ENCODE data around the gene HFM1.
"Not testable (repeated sequence)": the region's sequence is repeated elsewhere in the genome, so short reads cannot be mapped to it uniquely, and the experiment has no call there.

Gene HFM1, protein sequence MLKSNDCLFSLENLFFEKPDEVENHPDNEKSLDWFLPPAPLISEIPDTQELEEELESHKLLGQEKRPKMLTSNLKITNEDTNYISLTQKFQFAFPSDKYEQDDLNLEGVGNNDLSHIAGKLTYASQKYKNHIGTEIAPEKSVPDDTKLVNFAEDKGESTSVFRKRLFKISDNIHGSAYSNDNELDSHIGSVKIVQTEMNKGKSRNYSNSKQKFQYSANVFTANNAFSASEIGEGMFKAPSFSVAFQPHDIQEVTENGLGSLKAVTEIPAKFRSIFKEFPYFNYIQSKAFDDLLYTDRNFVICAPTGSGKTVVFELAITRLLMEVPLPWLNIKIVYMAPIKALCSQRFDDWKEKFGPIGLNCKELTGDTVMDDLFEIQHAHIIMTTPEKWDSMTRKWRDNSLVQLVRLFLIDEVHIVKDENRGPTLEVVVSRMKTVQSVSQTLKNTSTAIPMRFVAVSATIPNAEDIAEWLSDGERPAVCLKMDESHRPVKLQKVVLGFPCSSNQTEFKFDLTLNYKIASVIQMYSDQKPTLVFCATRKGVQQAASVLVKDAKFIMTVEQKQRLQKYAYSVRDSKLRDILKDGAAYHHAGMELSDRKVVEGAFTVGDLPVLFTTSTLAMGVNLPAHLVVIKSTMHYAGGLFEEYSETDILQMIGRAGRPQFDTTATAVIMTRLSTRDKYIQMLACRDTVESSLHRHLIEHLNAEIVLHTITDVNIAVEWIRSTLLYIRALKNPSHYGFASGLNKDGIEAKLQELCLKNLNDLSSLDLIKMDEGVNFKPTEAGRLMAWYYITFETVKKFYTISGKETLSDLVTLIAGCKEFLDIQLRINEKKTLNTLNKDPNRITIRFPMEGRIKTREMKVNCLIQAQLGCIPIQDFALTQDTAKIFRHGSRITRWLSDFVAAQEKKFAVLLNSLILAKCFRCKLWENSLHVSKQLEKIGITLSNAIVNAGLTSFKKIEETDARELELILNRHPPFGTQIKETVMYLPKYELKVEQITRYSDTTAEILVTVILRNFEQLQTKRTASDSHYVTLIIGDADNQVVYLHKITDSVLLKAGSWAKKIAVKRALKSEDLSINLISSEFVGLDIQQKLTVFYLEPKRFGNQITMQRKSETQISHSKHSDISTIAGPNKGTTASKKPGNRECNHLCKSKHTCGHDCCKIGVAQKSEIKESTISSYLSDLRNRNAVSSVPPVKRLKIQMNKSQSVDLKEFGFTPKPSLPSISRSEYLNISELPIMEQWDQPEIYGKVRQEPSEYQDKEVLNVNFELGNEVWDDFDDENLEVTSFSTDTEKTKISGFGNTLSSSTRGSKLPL (N-terminal part only)

DNA sequence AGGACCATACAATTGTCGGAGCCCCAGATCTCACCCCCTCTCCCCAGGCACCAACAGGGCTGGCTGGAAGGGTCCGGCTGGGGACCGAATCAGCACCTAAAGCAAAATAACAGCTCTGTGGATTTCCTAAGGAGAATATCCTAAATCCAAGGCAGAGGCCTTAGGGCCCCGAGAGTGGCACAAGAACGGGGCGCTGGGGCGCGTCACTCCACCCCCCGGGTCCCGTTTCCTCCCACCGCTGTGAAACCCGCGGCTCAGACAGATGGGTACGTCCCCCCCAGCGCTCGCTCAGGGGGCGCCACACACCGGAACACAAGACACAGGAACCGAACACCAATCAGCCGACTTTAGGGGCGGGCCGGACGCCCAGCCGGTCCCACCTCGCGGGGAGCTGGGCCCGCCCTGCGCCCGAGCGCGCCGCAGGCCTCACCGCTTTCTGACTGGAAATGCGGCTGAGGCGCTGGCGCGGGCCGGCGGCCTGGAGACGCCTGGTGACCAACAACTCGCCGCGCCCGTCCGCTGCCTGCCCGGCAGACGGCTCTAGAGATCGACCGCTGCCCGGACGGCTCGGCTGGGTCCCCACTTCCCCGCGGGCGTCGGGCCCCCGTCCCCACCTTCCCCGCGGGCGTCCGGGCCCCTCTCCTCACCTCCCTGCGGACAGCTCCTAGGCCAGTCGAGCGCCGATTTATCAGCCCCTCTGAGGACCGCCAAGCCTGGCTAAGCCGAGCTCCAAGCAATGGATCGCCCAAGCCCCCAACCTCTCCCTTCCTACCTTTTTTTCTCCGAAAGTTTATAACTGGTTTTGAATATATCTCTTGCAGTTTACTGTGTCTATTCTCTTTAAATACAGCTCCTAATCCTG is at the start of gene HFM1:
HFM1 (minus strand) TSS at position 687 of the 862 bp plus-strand sequence. CDS start 3,755 bp downstream, outside the sequence.
- DNase-seq (ENCODE audit: low spot score) = peak; percentile 15

DNA sequence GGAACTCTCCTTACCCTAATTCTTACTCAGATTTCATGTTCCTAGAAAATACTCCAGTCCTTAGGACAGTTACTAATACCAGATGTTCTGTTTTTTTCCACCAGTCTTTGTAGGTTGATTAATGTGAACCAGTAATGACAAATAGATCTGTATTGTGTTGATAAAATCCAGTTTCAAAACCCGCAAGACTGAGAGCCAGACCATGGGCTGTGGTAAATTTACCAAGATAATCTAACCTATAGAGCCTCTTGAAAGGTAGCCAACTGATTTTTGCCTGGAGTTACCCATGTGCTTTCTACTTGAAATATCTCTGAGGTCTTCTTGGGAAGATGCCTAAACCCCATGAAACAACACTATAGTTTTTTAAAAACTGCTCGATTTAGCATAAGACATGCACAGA is 49.5 kb upstream of the HFM1 start:
- no peak for DNase-seq (ENCODE audit: low spot score)

DNA sequence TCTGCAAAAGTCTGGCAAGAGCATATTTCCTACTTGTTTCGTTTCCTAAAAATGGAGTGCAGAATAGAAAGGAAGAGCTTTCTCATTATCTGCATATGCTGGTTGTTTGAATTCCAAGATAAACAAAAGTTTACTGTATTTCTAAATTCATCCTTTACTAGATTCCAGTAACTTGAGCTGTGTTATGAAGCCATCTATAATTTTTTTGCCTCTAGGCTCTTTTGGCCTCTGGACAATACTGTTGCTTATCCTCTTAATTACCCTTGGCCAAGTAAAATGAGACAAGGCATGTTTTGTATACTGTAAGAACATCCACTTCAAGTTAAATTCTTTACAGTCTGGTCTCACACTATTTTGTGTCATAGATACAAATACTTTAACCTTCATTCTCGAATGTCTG is 45.6 kb upstream of the HFM1 start:
- peak; percentile 70 for DNase-seq (ENCODE audit: low spot score)

DNA sequence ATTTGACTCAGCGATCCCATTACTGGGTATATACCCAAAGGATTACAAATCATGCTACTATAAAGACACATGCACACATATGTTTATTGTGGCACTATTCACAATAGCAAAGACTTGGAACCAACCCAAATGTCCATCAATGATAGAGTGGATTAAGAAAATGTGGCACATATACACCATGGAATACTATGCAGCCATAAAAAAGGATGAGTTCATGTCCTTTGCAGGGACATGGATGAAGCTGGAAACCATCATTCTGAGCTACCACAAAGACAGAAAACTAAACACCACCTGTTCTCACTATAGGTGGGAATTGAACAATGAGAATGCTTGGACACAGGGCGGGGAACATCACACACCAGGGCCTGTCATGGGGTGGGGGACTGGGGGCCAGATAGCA is 43.1 kb upstream of the HFM1 start:
- DNase-seq (ENCODE audit: low spot score) = not testable (repeated sequence)

DNA sequence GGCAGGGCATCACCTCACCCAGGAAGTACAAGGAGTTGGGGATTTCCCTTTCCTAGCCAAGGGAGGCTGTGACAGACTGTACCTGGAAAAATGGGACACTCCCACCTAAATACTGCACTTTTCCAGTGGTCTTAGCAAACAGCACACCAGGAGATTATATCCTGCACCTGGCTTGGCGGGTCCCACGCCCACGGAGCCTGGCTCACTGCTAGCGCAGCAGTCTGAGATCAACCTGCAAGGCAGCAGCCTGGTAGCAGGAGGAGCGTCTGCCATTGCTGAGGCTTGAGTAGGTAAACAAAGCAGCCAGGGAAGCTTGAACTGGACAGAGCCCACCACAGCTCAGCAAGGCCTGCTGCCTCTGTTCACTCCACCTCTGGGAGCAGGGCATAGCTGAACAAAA is 37.3 kb upstream of the HFM1 start:
- not testable (repeated sequence) for DNase-seq (ENCODE audit: low spot score)

DNA sequence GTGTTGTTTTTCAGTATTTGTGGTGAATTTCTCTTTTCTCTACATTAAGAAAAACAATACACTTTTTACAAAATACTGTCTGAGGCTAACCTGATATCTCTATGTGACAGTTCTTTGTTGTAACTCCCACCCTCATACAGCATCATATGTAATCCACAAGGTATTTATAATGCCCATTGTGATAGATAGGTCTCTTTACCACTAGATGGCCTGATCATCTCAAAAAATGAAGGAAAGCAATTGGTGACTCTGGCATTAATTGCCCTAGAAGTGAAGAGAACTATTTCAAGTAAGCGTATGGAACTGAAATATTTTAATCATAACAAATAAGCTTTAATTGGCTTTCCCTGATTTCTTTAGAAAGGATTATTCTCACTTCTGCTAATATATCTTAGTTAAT is 36.2 kb upstream of the HFM1 start:
- peak; percentile 33 for DNase-seq (ENCODE audit: low spot score)

DNA sequence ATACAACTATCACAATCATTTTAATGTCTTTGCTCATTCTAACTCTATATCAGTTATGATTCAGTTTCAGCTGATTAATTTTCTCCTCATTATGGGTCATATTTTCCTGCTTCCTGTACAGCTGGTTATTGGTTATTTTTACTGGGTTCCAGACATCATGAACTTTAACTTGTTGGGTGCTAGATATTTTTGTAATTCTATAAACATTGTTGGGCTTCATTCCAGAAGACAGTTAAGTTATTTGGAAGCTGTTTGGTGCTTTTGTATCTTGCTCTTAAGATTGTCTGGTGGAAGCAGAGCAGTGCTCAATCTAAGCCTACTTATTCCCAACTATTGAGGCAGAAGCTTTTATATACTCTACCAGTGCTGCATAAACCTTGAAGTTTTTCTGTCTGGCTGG is 34.4 kb upstream of the HFM1 start:
- DNase-seq (ENCODE audit: low spot score) = no peak

DNA sequence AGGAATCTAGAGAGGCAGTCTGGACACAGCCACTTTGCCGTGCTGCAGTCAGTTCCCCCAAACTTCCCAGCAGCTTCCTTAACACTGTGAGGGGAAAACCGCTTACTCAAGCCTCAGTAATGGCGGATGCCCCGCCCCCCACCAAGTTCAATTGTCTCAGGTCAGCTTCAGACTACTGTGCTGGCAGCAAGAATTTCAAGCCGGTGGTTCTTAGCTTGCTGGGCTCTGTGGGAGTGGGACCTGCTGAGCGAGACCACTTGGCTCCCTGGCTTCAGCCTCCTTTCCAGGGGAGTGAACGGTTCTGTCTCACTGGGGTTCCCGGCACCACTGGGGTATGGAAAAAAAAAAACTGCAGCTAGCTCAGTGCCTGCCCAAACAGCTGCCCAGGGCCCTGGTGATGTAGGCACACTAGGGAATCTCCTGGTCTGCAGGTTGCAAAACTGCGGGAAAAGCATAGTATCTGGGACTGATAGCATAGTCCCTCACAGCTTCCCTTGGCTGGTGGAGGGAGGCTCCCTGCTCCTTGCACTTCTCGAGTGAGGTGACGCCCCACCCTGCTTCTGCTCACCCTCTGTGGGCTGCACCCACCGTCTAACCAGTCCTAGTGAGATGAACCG is 23.7 kb upstream of the HFM1 start:
- DNase-seq (ENCODE audit: low spot score) = no peak

DNA sequence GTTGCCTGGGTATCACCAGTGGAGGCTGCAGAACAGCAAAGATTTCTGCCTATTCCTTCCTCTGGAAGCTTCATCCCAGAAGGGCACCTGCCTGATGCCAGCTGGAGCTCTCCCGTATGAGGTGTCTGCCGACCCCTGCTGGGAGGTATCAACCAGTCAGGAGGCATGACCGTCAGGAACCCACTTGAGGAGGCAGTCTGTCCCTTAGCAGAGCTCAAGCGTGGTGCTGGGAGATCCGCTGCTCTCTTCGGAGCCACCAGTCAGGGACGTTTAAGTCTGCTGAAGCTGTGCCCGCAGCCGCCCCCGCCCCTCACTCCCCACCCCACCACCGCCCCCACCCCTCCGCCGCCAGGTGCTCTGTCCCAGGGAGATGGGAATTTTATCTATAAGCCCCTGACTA is 23.1 kb upstream of the HFM1 start:
- DNase-seq (ENCODE audit: low spot score) = no peak

DNA sequence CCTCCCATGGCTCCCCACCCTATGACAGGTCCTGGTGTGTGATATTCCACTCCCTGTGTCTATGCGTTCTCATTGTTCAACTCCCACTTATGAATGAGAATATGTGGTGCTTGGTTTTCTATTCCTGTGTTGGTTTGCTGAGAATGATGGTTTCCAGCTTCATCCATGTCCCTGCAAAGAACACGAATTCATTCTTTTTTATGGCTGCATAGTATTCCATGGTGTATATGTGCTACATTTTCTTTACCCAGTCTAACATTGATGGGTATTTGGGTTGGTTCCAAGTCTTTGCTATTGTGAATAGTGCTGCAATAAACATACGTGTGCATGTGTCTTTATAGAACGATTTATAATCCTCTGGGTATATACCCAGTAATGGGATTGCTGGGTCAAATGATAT is 17.9 kb upstream of the HFM1 start:
- not testable (repeated sequence) for DNase-seq (ENCODE audit: low spot score)

DNA sequence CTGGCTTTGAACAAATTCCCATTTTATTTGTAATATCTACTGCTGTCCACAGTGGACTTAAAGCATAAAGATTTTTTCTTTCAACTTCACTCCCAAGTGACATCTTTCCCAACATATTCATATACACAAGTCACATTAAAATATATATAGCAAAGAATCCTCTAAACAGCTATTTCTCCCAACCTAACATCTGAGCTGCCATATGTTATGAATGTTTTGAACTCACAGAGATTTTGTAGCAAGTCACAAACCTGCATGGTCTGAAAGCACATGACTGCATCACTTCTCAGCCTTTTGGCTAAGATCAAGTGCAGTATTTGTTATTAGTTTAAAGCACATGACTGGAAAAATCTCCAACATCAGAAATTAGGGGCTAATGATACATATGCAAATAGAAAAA is 7.7 kb upstream of the HFM1 start:
- no peak for DNase-seq (ENCODE audit: low spot score)

DNA sequence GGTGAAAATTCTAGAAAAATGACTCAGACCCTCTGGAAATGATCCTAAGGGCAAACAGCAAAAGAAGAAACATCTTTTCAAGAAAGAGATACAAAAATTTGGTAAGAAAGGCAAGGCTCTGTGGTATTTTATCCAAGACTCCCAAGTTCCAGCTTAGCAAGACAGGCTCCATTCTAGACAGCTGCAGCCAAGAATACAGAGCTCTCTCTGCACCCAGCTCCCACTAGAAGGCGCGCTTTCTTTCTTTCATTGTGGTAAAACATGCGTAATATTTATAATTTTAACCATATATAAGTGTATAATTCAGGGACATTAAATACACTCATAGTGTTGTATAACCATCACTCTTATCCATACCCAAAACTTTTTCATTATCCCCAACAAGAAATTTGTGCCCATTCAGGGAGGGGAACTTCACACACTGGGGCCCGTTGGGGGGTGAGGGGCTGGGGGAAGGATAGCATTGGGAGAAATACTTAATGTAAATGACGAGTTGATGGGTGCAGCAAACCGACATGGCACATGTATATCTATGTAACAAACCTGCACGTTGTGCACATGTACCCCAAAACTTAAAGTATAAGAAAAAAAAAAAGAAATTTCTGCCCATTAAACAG is 2.2 kb upstream of the HFM1 start:
- DNase-seq (ENCODE audit: low spot score) = peak; percentile 8

DNA sequence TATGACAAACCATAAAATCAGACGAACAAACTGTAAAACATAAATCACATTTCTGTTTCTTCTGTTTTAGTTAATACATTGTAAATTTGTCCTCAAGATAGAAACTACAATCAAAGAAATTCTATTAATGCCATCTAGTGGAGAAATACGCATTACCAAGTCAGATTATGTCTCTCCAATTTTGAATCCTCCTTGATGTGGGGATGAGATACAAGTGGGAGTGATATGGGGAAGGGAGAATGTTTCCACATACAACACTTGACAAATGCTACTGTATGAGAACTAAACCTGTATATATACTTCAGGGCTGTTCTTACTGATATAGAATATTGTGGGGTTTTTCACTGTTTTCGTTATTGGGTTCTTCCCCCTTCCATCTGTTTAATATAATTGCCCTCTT is 2.6 kb downstream of the HFM1 start:
- DNase-seq (ENCODE audit: low spot score) = peak; percentile 19

DNA sequence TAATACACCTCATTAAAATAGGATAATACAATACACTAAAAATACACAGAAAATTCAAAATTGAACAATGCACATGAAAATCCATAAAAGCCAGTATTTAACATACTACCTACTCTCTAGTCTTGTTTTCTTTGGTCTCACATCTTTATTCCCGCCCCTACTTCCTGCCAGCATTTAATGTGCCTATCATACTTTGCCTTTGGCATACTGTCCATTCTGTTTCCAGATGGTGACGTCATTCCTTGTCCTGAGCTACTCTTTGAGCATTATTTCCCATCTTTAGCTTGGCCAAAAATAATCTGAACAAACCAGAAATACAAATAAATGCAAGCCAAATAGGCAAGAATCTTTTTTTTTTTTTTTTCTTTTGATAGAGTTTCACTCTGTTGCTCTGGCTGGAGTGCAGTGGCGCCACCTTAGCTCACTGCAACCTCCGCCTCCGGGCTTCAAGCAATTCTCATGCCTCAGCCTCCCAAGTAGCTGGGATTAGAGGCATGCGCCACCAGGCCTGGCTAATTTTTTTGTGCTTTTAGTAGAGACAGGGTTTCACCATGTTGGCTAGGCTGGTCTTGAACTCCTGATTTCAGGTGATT is 4.4 kb downstream of the HFM1 start:
- peak; percentile 42 for DNase-seq (ENCODE audit: low spot score)

DNA sequence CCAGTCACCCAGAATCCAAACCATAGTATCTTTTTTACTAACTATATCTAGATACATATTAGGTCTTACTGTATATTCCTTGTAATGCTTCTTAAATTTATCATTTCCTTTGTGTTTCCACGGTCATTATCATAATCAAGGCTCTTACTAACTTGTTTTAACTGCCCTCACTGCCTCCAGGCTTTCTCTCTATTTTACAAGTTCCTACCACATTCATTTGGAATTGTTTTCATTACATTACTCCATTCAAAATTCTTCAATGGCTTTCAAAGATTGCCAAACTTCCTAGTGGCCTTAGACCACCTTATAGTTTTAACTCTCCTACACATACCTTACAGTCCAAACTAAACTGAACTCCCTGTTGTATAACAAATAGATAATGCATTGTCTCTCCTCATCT is 6.3 kb downstream of the HFM1 start:
- peak; percentile 8 for DNase-seq (ENCODE audit: low spot score)

DNA sequence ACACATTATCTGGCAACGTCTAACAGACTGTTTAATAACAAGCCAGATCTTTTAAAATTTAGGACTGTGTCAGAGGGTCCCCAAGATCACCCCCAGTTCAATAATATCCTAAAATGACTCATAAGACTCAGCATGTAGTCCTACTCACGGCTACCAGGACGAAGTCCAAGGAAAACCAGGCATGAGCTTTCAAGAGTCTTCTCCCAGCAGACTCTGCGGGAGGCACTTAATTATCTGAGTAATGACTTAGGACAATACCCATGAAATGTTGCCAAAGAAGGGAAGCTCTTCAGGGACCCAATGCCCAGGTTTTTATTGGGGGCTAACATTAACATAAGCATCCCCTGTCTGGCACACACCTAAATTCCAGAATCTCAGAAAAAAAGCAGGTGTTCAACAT is 7.0 kb downstream of the HFM1 start:
- DNase-seq (ENCODE audit: low spot score) = peak; percentile 3

DNA sequence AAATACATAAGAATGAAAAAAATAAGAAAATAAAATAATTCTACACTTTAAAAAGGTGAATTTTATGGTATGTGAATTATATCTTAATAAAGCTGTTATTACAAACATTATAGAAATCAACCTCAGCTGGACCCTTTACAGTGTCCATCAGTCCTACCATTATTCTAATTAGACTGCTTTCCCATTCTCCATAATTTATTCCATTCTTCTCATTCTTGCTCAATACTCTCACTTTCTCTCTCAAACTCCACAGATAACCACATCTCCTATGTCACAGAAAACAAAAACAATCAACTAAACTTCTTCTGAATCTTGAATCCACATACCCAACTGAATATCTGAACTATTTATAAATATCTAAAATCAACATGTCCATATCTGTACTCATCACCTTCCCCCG is 11.6 kb downstream of the HFM1 start:
- DNase-seq (ENCODE audit: low spot score) = no peak

DNA sequence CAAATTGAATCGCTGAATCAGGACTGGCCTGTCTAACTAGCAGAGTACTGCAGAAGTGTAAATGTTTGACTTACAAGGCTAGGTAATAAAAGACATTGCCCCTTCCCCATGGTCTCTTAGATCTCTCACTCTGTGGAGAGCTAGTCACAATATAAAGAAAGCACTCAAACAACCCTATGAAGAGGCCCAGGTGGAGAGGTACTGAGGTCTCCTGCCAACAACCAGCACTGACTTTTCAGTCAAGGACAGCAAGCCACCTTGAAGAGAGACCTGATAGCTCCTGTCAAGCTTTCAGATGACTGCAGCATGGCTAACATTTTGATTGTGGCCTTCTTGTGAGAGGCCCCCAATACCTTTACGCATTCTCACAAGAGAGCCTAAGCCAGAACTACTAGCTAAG is 18.5 kb downstream of the HFM1 start:
- DNase-seq (ENCODE audit: low spot score) = no peak

DNA sequence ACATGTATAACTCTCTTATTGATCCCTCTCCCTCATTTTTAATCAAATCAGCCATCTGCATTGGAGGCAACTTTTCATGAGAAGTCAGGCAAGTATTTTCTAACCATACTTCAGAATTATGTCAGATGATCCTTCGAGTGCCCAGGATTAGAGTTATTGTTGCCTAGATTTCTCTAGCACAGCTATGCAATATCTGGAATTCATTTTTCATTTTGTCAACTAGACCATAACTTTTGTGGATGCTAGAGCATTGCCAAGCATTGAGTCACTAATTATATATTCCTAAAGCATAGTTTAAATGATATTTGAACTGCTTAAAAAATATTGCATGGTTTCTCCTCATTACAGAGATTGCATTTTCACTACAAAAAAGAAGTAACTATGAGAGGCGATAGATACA is 21.2 kb downstream of the HFM1 start:
- no peak for DNase-seq (ENCODE audit: low spot score)

DNA sequence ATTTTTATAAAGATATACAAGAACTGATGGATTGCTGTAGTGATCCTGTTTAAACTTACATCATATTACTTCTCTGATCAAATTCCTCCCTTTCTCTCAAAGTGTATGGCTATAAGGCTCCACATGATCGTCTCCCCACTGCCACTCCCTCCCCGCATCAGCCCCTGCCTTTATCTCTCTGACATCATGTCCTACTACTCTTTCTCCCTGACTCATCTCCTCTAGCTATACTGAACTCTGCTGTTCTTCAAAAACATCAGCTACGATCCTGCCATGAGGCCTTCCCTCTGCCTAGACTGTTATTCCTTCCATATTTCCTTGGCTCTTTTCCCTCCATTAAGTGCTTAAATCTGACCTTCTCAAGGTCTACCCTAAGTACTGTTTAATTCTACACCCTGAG is 22.8 kb downstream of the HFM1 start:
- no peak for DNase-seq (ENCODE audit: low spot score)
